ENCODE data around the gene PHLPP2. TPM values are rescaled to one million over a fixed set of nuclear protein-coding genes. Genes with fewer than 3 reads are reported as not detected.
A peak's percentile ranks its signal among the peaks of the same experiment; 100 is the strongest.
"Not testable (repeated sequence)": the region's sequence is repeated elsewhere in the genome, so short reads cannot be mapped to it uniquely, and the experiment has no call there.

Gene PHLPP2
- total RNA-seq, 1 donor from 2014 or later: 12.7 TPM

- no peak overlapping the region for H3K4me3 Mint-ChIP-seq (ENCODE audit: low read depth)
- no peak overlapping the region for H3K27ac Mint-ChIP-seq
- no peak for DNase-seq (ENCODE audit: low spot score, unreplicated experiment)
- no peak for TF ChIP-seq CTCF (IDR thresholded peaks at IDR 0.05; ENCODE audit: unreplicated experiment)
- H3K36me3 Mint-ChIP-seq (ENCODE audit: insufficient read depth): peaks cover 6% of the 10 kb centered on the region
- no peaks in the 10 kb centered on the region for H3K27me3 Mint-ChIP-seq
- no peaks in the 10 kb centered on the region for H3K4me1 Mint-ChIP-seq (ENCODE audit: low read depth)
- H3K9me3 Mint-ChIP-seq (ENCODE audit: low read depth): peaks cover 4% of the 10 kb centered on the region
Measured at GRCh38 chr16:71693164-71693563, 31.3 kb downstream of the PHLPP2 start.

- Mint-ChIP-seq H3K4me3 (ENCODE audit: low read depth) (no peak overlapping the region), H3K36me3 (ENCODE audit: insufficient read depth) (peaks cover 6% of the 10 kb centered on the region), H3K9me3 (ENCODE audit: low read depth) (peaks cover 4% of the 10 kb centered on the region), H3K27ac (no peak overlapping the region), H3K27me3 (no peaks in the 10 kb centered on the region), H3K4me1 (ENCODE audit: low read depth) (no peaks in the 10 kb centered on the region)
- TF ChIP-seq CTCF (IDR thresholded peaks at IDR 0.05; ENCODE audit: unreplicated experiment): no peak
- no peak for DNase-seq (ENCODE audit: low spot score, unreplicated experiment)
Measured at GRCh38 chr16:71689901-71690300, 34.6 kb downstream of the PHLPP2 start.

- Mint-ChIP-seq H3K4me3 (ENCODE audit: low read depth) (no peak overlapping the region), H3K4me1 (ENCODE audit: low read depth) (no peaks in the 10 kb centered on the region), H3K9me3 (ENCODE audit: low read depth) (no peaks in the 10 kb centered on the region), H3K27me3 (no peaks in the 10 kb centered on the region), H3K36me3 (ENCODE audit: insufficient read depth) (peaks cover 10% of the 10 kb centered on the region), H3K27ac (no peak overlapping the region)
- TF ChIP-seq CTCF (IDR thresholded peaks at IDR 0.05; ENCODE audit: unreplicated experiment): no peak
- no peak for DNase-seq (ENCODE audit: low spot score, unreplicated experiment)
Measured at GRCh38 chr16:71687861-71688260, 36.6 kb downstream of the PHLPP2 start.

GRCh38 chr16:71684280-71684679 is 40.2 kb downstream of the PHLPP2 start:
- not testable (repeated sequence) for H3K4me3 Mint-ChIP-seq (ENCODE audit: low read depth); H3K27me3 Mint-ChIP-seq; H3K4me1 Mint-ChIP-seq (ENCODE audit: low read depth); H3K27ac Mint-ChIP-seq; DNase-seq (ENCODE audit: low spot score, unreplicated experiment); H3K9me3 Mint-ChIP-seq (ENCODE audit: low read depth)
- H3K36me3 Mint-ChIP-seq (ENCODE audit: insufficient read depth): peaks cover 13% of the 10 kb centered on the region

GRCh38 chr16:71681360-71681759 is 43.1 kb downstream of the PHLPP2 start:
- Mint-ChIP-seq H3K9me3 (ENCODE audit: low read depth) (no peaks in the 10 kb centered on the region), H3K27me3 (no peaks in the 10 kb centered on the region), H3K4me1 (ENCODE audit: low read depth) (no peaks in the 10 kb centered on the region), H3K36me3 (ENCODE audit: insufficient read depth) (peaks cover 17% of the 10 kb centered on the region), H3K4me3 (ENCODE audit: low read depth) (no peak overlapping the region), H3K27ac (no peak overlapping the region)
- DNase-seq (ENCODE audit: low spot score, unreplicated experiment): no peak
- no peak for TF ChIP-seq CTCF (IDR thresholded peaks at IDR 0.05; ENCODE audit: unreplicated experiment)

- Mint-ChIP-seq H3K9me3 (ENCODE audit: low read depth) (no peaks in the 10 kb centered on the region), H3K27me3 (no peaks in the 10 kb centered on the region), H3K36me3 (ENCODE audit: insufficient read depth) (peaks cover 18% of the 10 kb centered on the region), H3K27ac (peak overlapping the region; percentile 37), H3K4me3 (ENCODE audit: low read depth) (no peak overlapping the region), H3K4me1 (ENCODE audit: low read depth) (peaks cover 2% of the 10 kb centered on the region)
- no peak for TF ChIP-seq CTCF (IDR thresholded peaks at IDR 0.05; ENCODE audit: unreplicated experiment)
- no peak for DNase-seq (ENCODE audit: low spot score, unreplicated experiment)
Measured at GRCh38 chr16:71676236-71676635, 48.3 kb downstream of the PHLPP2 start.

Data from progenitor cell of endocrine pancreas (in vitro differentiated cells).